Activated T-cell treated with anti-CD3 and anti-CD28 coated beads for 4 hours (primary cell): ENCODE measurements around the gene TAGLN2.

Experiments used
- DNase-seq: peaks from one replicate; pipeline ENCODE4 v3.0.0-alpha.2; 2020

The TAGLN2 gene

DNA sequence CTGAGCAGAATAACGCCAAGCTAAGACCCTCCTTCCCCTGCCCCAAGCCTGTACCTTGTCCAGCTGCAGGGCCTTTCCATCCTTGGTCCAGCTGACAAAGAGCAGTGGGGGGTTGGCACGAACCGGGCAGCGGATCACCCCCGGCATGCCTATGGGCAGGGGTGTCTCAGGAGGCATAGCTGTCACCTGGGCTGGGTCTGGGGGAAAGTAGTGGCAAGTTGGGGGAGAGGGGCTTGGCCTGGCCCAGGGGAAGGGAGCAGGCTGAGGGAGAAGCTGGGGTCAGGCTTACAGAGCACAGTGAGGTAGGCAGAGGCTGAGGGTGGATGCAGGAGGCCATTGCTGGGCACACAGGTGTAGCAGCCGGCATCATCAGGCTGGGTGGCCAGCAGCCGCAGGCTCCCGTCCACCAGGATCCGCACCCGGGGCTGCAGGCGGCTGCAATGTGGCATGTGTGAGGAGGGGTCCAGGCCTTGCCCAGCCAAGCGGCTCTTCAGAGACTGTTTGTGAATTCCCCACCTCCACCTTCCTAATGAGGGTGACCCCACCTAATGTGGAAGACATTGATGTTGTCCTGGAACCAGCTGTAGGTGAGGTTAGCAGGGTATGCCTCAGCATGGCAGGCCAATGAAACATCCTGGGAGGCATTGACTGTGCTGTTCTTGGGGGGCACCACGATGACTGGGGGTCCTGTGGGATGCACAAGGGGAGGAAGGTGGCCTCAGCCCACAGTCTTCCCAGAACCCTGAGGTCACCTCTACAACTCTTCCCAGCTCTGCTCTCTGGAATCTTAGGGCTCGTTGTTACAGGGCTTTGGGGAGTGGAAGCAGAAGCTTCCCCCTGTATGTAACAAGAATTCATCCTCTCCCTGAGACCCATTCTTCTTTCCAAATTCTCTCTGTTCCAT is 9.1 kb upstream of the TAGLN2 start:
- DNase-seq, result no peak

DNA sequence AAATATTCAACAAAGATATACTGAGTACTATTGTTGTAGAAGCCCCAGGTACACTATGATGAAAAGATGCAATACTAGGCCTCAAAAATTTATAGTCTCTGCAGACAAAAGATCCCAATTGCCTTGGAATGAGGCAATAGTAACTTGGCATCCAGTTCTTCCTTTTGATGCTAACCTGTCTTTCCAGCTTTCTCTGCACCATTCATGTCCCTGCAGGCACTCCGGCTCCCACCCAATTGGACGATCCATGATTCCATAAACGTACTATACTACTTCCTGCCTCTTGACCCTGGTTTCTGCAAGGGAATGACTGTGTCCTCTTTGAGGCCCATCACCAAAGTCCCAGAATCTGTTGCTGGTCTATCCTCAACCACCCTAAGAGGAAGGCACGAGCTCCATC is 8.0 kb upstream of the TAGLN2 start:
- no peak for DNase-seq

DNA sequence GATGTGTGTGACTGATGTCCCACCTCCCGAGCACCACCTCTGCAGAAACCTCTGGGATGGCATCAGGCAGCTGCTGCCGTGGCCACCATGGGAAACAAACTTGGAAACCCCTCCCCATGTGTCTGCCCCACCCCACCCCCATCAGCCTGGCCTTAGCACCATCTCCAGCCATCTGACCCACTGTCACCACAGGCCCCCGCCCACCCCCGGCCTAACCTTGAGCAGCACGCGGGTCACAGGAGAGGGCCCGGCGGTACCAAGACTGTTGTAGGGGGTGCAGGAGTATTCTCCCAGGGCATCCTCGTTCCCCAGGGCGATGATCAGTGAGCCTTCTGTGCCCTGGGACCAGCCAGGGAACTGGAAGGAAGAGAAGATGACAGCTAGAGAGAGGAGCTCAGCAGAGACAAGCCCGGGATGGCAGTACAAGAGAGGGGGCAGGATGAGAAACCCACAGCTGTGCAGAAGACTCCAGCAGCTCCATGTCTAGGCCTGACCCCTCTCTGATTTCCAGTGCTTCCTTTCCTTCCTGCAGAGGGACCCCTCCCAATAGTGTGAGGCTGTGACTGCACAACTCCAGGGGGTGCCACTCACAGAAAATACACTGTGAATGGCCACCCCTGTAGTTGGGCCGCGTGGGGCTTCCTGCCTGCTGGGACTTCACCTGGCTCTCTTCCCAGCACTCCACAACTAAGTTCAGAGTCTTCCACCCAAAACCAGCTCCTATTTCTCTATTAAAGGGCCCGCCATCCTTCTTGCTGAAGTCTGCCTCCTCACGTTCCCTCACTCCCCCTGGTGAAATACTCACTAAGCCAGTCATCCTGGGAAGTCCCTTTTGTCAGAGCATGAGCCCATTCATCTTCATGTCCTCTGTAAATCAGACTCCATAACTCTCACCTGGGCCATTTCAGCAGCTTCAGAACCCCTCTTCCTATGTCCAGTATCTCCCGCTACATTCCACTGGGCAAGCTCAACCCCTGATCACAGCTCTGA is 7.3 kb upstream of the TAGLN2 start:
- no peak for DNase-seq

DNA sequence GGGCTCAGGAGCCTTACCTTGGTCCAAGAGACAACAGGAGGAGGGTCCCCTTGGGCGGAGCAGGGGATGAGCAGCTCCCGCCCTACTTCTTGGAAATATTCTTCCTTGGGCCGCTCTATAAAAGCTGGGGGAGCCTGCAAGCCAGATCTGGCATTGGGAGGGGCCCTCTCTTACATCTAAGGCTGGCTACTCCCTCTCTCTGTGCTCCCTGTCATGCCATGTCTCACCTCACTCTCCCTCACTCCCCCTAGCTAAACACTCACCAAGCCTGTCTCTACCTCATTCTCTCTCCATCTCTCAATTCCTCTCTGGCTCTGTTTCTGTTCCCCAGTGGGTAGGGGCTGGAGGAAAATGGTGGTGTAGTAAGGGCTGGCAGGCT is 6.5 kb upstream of the TAGLN2 start:
- no peak for DNase-seq

DNA sequence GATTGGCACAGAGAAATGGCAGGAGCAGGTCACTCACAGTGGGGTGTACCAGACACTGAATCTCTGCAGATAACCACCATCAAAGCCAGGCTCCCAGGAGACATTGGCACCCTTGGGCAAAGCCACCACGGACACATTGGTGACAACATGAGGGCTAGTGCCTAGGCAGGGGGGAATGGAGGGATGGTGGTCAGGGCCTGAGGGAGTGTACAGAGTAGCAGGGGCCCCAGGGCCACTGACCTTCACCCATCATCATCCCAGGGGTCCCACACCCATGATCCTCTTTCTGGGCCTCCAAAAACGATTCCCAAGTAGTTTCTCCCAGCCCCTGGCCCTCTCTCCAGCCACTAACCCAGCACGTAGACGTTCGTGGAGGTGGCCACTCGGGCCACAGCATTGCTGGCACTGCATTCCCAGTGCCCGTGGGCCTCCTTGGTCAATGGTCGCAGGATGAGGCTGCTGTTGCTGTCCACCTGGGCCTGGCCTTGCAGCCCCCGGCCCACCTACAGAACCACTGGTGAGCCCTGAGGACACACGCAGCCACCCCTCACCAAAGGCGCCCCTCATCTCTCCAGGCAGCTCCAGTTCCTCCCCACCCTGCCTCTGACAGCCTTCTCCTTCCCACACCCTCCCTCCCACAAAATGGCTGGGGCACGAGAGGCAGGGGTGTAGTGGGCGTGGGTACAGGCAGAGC is 5.9 kb upstream of the TAGLN2 start:
- no peak for DNase-seq

DNA sequence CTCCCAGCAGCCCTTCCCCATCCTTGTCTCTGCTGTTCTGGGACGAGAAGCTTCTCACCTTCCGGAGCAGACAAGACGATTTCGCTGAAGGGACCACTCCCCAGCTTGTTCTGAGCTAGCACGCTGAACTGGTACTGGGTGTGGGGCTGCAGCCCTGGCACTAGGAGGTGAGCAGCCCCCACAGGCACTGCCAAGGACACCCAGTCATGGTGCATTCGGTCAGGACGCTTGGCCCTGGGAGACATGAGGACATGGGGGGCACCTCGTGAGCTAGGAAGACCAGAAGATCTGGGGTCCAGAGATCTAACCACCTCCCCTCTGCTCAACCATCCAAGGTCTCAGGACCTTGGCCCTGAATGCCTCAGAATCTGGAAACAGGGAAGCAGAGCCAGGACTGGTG is 5.3 kb upstream of the TAGLN2 start:
- DNase-seq, result no peak

DNA sequence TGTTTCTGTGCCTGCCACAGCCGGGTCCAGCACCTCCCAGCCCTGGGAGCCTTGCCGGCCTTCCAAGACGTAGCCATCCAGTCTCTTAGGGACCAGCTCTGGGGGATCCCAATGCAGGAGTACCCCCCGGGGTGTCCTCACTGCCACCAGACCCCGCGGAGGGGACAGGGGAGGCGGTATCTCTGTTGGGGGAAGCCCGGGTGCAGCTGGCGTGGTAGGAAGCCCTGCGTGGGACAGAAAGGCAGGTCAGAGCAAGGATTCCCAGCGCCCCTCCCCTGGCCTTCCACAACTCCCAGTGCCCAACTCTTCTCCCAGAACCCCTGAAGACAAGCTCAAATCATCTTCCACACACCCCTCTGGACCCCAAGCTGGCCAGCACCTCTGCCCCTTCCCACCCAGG is 4.9 kb upstream of the TAGLN2 start:
- DNase-seq, result no peak

DNA sequence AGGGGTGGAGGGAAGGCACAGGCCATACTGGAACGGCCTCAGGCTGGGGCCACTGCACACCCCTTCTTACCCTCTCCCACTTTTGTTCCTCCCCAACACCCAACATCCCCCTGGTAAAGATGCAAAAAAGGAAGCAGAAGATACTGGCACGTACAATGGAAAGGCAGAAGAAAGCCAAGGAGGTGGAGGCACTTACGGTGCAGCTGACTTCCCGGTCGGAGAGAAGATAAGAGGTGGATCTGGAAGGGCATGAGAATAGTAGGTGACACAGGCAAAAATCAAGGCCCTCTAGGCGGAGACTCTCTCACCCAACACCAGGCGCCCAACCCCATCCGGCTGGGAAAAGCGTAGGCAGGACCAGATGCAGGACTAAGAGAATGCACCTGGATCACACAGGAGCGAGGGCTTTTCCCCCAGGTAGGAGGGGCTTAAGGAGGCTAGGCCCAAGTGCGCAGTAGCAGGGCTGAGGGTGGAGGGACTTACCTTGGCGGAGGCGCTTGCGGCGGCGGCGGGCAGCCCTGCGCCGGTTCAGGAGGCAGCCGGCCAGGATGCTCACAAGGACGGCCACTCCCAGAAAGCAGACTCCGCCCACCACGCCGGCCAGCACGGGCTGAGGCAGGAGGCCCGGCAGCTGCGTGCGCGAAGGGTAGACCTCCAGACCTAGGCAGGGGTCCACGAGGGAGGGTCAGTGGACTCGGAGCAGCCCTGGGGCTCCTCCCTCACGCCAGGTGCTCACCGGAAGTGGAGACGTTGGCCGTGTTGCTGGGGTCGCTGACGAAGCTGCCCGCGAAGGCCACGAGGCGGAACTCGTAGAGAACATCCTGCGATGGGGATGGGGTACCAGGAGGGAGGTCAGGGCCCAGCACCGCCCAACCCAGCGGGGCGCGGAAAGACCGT is 4.1 kb upstream of the TAGLN2 start:
- no peak for DNase-seq

DNA sequence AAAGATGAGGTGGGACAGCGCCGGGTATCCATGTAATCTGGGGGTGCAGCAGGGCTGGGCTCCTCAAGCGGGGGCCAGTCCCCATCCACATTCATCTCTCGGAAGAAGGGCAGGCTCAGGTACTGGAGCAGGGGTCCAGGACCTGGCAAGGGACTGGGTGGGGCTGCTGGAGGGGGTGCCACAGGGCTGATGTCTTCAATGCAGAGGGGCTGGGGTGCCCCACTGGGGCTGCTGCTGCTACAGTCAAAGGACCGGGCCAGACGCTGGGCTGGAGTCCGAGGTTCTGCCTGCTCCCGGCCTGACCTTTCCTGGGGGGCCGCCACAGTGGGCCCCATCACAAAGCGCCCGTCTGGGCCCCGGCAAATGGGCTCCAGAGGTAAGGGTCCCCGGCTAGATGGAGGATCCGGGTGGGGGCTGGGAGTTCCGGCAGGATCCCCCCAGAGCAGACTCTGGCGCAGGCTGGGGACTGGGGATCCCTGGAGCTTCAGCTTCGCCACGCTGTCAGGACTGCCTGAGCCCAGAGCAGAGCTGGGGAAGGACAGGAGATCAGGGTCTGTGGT is 3.3 kb upstream of the TAGLN2 start:
- no peak for DNase-seq

DNA sequence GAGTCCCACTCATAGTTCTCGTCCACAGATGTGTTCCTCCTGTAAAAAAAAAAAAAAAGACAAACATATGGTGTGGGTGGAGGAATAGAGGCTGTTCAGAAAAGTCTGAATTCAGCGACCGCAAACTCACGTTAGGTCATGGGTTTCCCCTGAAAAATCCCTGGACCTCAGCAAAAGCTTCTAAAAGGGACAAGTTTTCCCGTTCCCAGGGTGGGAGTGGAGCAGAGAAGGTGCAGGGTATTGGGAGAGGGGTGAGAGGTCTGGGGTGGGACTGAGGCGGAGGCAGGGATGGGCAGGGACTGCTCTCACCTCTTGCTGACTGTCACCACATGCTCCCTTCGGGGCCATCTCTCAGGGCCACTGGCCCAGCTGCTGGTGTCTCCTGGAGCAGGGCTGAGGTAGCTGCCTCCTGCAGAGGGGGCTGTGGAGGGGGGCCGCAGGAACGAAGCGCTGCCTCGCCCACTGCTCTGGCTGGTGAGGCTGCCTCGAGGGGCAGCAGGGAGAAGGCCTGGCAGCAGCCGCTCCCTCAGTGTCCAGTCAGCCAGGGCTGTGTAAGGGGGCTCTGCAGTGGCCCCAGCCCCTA is 2.6 kb upstream of the TAGLN2 start:
- DNase-seq, result no peak

DNA sequence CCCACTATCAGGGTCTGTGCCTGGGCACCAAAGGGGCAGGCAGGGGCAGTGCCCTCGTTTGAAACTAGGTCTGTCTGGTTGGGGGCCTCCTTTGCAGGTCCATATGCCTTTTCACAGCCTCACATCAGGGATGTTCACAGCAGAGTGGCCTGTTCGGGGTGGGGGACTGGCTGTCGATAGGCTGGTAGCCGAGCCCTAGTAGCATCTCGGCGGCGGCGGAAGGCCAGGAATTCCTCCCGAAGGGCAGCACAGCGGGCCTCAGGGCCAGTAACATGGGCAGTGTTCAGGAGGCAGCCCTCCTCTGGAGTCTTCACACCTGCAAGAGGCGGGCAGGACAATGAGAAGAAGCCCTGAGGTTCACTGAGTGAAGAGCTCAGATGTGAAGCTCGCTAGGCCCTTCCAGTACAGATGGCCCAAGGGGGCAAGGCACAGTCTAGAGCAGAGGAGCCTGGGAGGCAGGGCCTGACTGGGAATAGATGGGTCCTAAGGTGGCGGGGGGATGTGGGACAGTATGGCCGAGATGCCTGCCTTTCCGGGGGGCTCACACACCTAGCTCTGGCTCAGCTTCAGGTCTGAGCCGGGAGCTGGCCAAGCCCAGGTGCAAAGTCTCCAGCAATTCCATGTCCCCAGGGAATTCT is 2.0 kb upstream of the TAGLN2 start:
- DNase-seq, result no peak

DNA sequence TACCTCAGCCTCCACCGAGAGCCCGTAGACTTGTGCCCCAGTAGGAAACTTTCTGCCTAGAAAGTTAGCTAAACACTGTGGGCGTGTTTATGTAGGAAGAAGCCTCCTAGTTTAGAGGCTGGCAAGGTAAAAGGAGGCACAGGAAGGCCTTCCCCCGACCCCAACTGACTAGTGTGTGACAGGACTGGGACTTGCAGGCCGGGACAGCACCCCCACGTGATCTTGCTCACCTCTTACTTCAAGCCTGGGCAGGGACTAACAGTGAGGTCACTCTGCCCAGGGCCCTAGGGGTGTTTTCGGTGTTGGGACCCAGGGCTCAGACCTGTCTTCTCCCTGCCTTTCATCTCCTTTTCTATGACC is 392 bp upstream of the TAGLN2 start:
- DNase-seq, result no peak

DNA sequence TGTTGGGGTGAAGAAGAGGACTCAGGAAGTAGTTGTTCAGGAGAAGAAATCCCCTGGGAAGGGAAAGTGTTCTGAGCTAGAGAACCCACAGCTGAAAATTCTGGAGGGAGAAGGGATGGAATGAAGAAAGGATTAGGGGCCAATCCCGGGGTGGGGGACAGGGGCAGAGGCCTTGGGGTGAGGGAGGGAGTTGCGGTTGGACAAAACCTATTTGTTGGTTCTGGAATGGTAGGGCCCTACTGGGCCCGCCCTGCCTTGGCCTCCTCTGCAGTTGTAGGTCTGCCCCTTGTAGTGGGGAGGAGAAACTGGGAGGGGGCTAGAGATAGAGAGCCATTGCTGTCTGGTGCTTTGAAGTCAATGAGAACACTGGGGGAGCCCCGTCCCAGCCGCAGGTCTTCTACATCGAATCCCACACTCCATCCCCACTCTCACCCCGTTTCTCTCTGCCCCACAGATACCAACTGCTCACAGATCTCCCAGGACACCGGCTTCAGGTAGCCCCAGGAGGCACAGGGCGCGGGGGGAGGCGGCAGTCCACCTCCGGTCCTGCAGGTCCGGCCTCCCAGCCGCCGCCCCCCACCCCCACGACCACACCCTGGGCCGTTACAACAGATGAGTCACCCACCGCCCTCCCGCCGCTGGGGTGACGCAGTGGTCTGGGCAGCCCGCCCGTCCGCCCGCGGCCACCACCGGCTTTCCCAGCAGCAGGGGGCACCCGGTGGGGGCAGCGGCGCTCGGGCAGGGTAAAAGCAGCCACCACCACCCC is 1.1 kb downstream of the TAGLN2 start:
- peak; percentile 25 for DNase-seq

DNA sequence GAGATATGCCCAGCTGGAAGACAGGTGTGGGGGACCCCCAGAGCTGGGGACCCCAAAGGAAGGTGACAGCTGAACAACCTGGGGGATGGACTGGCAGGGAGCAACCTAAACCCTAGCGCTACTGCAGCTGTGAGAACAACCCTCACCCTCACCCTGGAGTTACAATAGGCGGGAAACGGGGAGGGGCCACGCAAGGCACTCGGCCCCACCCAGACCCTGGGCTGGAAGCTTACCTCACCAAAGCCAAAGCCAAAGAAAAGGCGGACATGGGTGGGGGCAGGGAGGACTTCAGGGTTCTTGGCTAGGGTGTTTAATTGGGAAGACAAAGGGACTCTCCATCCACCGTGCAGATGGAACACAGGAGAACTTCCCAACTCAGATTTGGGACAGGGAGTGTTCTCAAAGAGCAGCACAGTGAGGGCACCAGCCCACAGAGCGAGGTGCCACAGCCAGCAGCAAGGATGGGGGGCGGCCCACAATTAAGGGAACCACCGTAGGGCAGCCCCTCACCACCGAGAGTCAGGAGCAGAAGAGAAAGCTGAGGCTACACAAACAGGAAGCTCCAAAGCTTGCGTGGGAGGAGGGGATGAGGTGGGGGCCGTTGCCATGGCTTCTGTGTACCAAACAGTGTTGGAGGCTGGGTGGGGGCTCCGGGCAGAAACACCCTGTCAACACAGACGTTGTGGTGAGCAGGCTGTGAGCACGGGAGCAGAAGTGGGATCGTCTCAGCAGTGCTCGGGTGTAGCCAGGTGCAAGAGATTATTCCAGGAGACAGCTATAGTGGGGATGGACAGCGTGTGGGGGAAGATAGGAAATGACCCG is 1.9 kb downstream of the TAGLN2 start:
- peak; percentile 69 for DNase-seq

DNA sequence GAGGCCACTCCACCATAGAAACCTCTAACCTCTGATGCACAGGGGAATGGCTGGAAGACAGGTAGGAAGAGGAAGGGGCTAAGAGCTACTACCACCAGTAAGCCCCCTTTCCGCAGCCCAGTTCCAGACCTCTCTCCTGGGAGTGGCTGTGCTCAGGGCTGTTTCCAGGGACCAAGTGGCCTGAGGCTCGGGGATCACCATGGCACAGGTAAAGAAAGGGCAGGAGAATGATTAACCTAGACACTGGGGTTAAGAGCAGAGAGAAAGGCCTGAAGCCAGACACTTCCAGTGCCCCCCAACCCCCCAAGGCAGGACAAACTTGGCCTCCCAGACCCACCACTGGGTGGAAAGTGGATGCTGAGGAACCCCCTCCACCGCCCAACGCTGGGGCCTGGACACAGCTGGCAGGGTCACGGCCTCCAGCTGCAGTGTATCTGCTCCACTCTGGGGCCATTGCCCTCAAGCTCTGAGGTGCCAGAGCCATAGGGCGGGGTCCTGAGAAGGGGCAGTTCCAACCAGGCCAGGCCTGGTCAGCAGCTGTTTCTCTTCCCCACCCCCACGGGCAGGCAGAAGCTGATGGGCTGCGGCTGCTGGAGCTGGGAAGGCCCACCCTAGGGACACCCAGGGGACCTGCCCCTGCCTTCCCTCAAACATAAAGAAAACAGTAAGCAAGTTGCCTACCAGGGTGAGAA is 2.6 kb downstream of the TAGLN2 start:
- DNase-seq, result no peak

DNA sequence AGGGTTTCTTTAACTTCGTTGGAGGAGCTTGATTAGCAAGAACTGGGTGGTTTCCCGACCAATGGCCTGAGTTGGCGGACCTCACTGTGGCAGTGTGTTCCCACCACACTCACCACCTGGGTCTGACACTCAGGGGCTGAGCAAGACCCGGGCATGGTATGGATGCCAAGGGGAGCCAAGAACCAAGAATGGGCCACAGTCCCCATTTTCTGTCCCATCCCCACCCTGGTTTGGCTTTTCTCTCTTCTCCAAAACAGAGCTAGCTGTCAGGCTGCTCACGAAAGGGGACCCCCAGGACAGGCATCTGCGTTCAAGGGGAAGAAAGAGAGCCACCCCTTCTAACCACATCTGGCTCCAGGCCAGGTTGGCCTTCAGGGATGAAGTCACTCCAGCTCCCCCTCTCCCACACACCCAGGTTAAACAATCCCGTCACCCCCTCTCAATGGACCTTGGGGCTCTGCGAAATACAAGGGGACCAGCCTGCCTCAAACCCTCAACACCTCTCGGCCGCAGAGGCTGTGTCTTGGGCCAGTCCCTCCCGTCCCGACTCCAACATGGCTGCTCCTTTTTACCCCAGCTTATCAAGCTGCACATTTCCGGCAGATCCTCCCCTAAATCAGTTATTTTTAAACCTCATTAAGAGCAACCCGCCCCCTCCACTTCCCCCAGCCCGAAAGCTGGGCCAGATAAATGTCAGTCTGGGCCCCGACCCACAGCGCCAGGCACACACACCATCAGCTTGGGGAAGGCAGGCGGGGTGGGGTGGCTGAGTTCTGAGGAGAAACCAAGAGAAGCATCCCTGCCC is 3.4 kb downstream of the TAGLN2 start:
- DNase-seq, result no peak

DNA sequence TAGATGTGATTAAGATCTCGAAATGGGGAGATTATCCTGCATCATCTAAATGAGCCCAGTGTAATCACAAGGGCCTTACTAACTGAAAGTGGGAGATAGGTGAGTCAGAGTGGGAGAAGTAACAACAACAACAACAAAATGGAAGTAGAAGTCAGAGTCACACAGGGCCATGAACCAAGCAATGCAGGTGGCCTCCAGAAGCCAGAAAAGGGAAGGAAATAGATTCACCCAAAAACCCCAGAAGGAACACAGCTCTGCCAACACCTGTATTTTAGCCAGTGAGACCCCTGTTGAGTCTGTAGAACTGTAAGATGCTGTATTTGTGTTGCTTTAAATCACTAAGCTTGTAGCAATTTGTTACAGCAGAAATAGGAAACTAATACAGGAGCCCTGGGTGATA is 4.1 kb downstream of the TAGLN2 start:
- no peak for DNase-seq

DNA sequence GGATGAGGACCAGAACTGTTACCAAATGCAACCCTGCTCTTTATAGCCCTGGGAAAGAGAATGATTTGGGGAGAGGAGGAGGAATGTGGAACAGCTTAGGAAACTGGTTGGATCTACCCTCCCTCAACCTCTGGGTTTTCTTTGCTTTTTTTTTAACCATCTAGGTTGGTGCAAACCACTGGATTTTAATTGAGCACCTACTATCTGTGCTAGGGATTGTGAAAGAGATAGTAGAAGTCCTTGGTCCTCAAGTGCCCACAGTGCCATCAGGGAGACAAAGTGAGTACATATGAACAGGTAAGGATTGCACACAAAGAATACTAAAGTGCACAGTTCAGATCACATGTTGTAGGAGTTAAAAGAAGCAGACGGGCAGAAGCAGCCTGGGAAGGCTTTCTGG is 4.7 kb downstream of the TAGLN2 start:
- DNase-seq, result no peak
